Skin of body (tissue), 2 donors: ENCODE results near the gene SLC35F3. TPM values are rescaled to one million over a fixed set of nuclear protein-coding genes. Genes with fewer than 3 reads are reported as not detected.
A peak's percentile ranks its signal among the peaks of the same experiment; 100 is the strongest.
"Not testable (repeated sequence)": the region's sequence is repeated elsewhere in the genome, so short reads cannot be mapped to it uniquely, and the experiment has no call there.

Experiments used
- DNase-seq: peaks from one replicate; lab custom pipeline; 2025; lab: John Stamatoyannopoulos, UW
- total RNA-seq: library from RNA; depleted of rRNA; stranded (reverse); fragments of >200 nt; gene quantifications from one replicate; pipeline ENCODE4 v1.2.3, GENCODE V29; 2014

The SLC35F3 gene
- total RNA-seq, 1 donor from 2014 or later, result 0.79 TPM

DNA sequence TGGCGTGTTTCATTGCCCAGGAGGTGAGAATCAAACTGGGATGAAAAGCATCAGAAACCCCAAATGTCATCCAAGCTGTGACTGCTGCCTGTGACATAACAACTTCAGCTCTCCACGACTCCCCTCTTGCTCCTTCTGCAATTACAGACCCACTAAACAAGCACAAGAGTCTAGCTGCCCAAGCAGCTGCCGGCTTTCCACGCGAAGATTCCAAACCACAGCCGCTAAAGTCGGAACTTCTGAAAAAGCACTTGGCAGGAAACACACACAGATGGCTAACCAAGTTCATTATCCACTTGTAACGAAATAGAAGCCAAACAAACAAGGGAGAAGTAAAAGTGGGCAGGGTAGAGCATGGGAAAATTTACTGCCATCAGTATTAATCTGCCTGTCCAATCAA is 198.1 kb downstream of the SLC35F3 start:
- DNase-seq, result peak; percentile 52

DNA sequence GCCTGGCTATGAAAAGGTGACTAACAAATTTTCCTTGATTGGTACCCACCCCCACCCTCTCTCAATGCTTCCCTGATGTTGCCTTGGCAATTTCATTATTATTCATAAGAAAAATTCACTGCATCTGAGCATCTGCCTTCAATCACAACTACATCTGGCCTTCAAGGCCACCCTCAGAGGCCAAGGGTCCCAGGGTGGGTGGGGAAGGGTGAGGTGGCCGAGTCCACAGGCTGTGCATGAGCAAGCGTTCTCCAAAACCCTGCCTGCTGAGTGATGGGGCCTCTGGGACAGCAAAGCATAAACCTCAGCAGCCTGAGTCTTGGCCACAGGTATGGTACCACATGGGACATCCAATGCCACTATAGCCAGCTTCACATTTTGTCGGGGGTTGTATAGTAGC is 198.7 kb downstream of the SLC35F3 start:
- no peak for DNase-seq

- DNase-seq, result no peak
Observed at GRCh38 chr1:234106032-234106431, 201.6 kb downstream of the SLC35F3 start.

- DNase-seq, result no peak
Observed at GRCh38 chr1:234107416-234108021, 203.0 kb downstream of the SLC35F3 start.

DNA sequence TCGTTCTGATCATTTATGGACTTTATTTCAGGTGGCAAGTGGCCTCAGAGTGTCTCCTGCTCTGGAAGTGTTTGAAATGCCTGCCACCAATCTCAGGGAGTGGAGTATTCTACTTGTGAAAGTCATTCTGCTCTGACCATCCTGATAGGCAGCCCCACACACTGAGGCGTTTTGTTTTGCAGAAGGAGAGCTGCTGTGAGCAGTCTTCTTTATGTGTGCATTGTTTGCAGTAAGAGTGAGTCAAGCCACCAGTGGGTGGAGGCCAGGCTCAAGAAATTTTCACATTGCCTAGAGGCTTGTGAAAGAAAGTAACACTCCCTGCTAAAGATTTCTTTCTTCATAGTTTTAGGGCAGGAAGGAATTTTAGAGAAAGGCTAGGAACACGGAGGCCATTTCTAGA is 204.4 kb downstream of the SLC35F3 start:
- no peak for DNase-seq

- no peak for DNase-seq
Observed at GRCh38 chr1:234109840-234110239, 205.4 kb downstream of the SLC35F3 start.

DNA sequence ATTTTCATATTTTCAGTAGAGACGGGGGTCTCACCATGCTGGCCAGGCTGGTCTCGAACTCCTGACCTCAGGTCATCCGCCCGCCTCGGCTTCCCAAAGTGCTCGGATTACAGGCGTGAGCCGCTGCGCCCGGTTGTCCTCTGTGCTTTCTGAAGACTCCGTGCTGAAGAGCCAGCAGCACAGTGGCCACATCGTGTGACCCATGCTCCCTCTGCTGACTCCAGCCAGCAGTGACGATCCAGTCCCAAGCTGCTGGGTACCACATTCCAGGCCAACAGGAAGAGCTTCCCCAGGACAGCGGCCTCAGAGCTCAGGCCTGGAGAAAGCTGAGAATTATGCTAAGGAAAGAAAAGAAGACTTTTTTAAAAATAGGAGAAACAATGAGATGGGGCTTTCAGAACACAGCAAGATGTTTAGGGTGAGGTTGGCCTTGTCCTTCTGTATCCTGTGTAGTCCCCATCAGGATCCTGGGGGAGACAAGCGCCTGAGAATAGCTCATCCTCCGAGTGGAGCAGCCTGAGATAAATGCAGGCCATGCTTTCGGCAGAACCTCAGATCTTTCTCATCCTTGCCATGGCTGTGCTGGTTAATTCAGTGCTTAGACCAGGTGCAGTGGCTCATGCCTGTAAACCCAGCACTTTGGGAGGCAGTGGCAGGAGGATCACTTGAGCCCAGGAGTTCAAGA is 207.1 kb downstream of the SLC35F3 start:
- no peak for DNase-seq

- peak; percentile 20 for DNase-seq
Observed at GRCh38 chr1:234114648-234115307, 210.3 kb downstream of the SLC35F3 start.

DNA sequence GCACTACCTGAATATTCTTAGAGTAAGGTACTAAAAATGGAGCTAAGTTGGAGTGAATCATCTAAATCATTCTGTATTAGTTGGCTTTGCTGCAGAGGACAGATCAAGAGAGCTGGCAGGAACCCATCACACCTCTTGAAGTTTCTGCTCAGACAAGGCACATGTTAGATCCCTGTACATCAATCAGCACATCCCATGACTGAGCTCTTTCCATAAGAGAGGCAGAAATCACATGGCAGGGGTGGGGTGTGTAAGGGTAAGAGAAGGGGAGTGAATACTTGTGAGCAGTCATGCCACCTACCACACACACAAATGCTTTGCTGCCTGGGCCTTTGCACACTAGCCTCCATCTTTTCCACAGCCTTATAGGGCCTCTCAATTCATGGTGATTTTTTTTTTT is 214.4 kb downstream of the SLC35F3 start:
- no peak for DNase-seq

DNA sequence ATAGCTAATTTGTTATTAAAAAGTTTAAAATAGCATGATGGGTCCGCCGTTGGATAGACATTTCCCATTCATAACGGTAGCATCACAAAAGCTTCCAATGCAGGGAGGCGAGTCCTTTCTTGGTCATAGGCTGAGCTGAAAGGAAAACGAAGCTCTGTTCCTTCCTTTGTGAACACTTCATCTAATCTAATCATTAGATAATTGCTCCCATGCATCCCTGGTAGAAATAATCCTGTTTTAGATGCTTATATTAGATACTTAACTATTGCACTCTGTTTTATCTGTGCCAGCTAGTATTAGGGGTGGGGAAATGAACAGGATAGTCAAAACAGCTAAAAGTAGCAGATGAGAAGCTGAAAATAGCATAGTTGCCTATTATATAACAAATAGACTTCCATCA is 215.0 kb downstream of the SLC35F3 start:
- no peak for DNase-seq

GRCh38 chr1:234120327-234120944 is 216.0 kb downstream of the SLC35F3 start:
- no peak for DNase-seq

DNA sequence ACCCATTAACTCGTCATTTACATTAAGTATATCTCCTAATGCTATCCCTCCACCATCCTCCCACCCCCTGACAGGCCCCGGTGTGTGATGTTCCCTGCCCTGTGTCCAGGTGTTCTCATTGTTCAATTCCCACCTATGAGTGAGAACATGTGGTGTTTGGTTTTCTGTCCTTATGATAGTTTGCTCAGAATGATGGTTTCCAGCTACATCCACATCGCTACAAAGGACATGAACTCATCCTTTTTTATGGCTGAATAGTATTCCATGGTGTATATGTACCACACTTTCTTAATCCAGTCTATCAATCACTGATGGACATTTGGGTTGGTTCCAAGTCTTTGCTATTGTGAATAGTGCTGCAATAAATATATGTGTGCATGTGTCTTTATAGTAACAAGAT is 217.2 kb downstream of the SLC35F3 start:
- DNase-seq, result not testable (repeated sequence)

GRCh38 chr1:234122571-234122970 is 218.1 kb downstream of the SLC35F3 start:
- not testable (repeated sequence) for DNase-seq

DNA sequence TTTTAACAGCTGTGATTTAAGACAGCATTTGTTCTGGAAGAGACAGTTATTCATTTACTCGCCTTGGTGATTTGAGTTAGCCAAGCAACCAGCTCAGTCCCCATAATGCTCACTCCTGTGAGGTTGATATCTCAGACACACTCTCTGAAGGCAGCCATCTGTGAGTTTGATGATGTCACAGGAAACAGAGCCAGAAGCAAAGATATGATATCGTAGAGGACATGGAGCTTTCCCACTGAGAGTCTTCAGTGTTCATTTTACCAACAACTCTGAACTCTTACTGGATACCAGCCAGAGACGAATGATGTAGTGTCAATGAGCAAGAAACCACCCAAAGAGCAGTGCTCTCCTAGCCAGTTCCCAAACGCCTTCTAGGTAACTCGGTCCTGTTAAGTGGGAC is 219.4 kb downstream of the SLC35F3 start:
- DNase-seq, result no peak

DNA sequence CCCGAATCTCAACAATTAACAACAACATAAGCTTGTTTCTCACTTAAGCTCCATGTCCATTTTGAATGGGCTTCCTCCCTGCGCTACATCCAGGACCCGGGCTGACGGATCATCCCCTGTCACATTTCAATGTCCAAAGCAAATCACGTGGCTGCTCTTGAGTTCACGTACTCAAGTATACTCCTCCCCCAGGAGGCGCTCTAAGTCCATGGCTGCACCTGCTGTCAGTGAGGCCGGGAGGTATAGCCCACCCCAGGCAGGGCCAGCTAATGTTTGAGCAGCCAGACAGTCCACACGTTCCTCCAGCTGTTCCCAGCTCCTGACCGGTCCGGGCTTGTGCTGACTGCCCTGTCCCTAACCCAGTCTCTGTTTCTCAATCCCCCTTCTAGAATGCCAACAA is 220.8 kb downstream of the SLC35F3 start:
- no peak for DNase-seq

DNA sequence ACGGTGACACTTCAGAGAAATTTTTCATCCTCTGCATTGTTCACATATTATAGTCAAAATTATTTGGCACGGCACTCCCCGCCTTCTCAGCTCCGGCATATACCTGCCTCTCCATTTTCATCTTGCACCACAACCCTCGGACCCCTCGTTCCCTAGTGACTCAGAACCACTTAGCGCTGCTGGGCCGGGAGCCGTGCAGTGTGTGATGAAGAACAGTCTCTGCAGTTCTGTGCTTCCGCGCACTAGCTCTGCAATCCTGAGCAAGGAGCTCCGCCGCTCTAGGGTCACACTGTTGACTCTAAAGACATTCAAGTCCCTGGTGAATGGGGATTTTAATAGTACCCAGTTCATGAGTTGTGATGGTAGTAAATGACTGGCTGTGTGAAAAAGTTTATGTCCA is 221.2 kb downstream of the SLC35F3 start:
- no peak for DNase-seq

- no peak for DNase-seq
Observed at GRCh38 chr1:234127026-234127671, 222.7 kb downstream of the SLC35F3 start.

GRCh38 chr1:234132795-234133194 is 228.3 kb downstream of the SLC35F3 start:
- DNase-seq, result no peak

GRCh38 chr1:234134878-234135277 is 230.4 kb downstream of the SLC35F3 start:
- DNase-seq, result no peak

DNA sequence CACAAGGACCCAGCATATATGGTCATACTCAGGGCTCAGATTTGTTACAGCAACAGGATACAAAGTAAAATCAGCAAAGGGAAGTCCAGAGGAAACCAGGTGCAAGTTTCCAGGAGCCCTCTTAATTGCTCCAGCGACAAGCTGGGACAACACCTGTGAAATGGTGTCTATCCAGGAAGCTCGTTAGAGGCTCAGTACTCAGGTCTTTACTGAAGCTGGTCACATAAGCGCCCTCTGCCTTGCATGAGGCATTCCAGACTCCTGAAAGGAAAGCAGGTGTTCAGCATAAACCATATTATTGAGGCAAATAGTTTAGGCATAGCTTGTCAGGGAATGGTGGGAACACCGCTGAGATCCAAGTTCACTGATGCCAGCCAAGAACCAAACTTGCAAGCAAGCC is 231.0 kb downstream of the SLC35F3 start:
- no peak for DNase-seq

GRCh38 chr1:234136073-234136472 is 231.6 kb downstream of the SLC35F3 start:
- no peak for DNase-seq

GRCh38 chr1:234139966-234140365 is 235.5 kb downstream of the SLC35F3 start:
- DNase-seq, result no peak
